LNCaP clone FGC (cell line): ENCODE data around the gene TRIM38.

ENCODE experiments used
- DNase-seq: peaks from one replicate; pipeline ENCODE4 v3.0.0-alpha.2; 2011; ENCODE audit warnings: low read depth
- H3K4me3 ChIP-seq: 2 replicates; pipeline ENCODE4 v1.5.1; 2011; ENCODE audit warnings: mild to moderate bottlenecking, low read depth, low read length, control low read depth
- CTCF ChIP-seq: IDR thresholded peaks from 2 replicates; pipeline ENCODE4 v1.5.1; 2012; ENCODE audit warnings: mild to moderate bottlenecking; ENCODE audit not compliant: control insufficient read depth, insufficient read depth; ENCODE audit errors: extremely low read depth

Gene TRIM38

GRCh38 chr6:25930532-25931410 lies 31.8 kb upstream of the TRIM38 start, which contains the start of gene SLC17A2:
Gene SLC17A2 (minus strand): TSS chr6:25930691. CDS start chr6:25925796, 4,895 bp downstream.
- TF ChIP-seq CTCF: no peak
- DNase-seq: no peak
- no peak within 1 kb of the TSS for H3K4me3 ChIP-seq

GRCh38 chr6:25931411-25931709 lies 31.2 kb upstream of the TRIM38 start:
- H3K4me3 ChIP-seq: no peak overlapping the region
- TF ChIP-seq CTCF: no peak
- DNase-seq: no peak

GRCh38 chr6:25934156-25934555 lies 28.4 kb upstream of the TRIM38 start:
- no peak overlapping the region for H3K4me3 ChIP-seq
- no peak for TF ChIP-seq CTCF
- no peak for DNase-seq

- no peak for TF ChIP-seq CTCF
- no peak for DNase-seq
- no peak overlapping the region for H3K4me3 ChIP-seq
These were observed 27.8 kb upstream of the TRIM38 start for GRCh38 chr6:25934735-25935313.

- H3K4me3 ChIP-seq: no peak overlapping the region
- no peak for TF ChIP-seq CTCF
- DNase-seq: no peak
These were observed 26.6 kb upstream of the TRIM38 start for GRCh38 chr6:25935953-25936352.

GRCh38 chr6:25939593-25939992 lies 23.0 kb upstream of the TRIM38 start:
- TF ChIP-seq CTCF: no peak
- DNase-seq: no peak
- H3K4me3 ChIP-seq: no peak overlapping the region
